ENCODE data around the gene SUMO3. TPM values are rescaled to one million over a fixed set of nuclear protein-coding genes. Genes with fewer than 3 reads are reported as not detected.

Gene SUMO3
- total RNA-seq, 4 donors from 2014 or later, result 62.6 to 88.4 (median 67.4) TPM

DNA sequence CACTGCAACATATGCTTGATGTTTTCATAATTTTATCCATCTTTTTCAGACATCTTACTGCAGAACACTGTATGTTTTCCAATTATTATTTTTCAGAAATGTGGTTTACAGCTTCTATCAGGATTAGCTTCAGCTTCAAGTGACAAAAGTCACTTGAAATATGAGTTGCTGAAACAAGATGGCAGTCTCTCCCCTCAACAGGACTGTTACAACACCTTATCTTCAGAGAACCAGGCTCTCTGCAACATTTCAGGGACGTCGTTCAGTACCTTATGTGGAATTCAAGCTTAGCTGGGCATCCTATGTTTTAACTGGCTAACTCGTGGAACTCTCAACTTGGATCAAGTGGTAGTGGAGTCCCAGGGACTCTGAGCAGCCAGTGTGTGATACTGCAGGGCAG lies 14.2 kb downstream of the SUMO3 start:
- H3K9me3 ChIP-seq, result no peaks in the 10 kb centered on the region

DNA sequence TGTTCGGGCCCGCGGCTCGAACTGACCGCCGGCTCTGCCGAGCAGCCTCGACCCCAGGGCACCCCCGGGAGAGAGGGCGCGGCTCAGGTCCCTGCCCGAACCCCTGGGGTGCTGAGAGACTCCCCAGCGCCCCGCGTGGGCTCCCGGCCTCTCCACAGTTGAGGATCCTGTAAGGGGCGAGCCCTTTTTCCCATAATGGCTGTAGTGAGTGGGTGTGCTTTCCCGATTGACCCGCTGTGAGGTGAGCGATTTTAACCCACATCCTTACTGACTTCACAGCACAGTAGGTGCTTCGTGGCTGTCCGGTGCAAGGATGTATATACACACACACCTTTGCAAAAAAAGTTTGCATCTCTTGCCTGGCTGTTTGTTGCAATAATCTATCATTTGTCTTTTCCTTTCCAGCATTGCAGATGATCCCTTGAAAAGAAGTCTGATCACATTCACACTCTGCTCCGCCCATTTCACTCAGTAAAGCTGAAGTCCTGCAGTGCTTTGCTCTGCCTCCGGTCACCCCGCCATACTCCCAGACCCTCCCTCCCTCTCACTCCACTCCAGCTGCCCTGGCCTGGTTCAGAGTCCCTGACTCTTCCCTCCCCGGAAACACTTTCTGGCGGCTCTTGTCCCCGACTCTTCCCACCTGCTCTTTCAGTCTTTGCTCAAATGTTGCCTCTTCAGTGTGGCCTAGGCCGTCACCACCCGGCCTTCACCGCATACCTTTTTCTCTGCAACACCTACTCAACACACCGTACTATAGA lies 15.3 kb downstream of the SUMO3 start:
- intact Hi-C loops (cut with DNase I; ENCODE audit: low total_unique reads), result loop anchor here (5.0 to 10.0 kb wide), 2 partner anchors 70 to 458 kb away; partner anchors contain the start of gene PTTG1IP
- Histone ChIP-seq H3K9me3 (no peaks in the 10 kb centered on the region), H3K36me3 (no peaks in the 10 kb centered on the region), H3K27ac (peak overlapping the region; percentile 68 to 78), H3K4me1 (peaks cover 8 to 13% of the 10 kb centered on the region in 2 donors), H3K4me3 (peak overlapping the region; percentile 71 to 81), H3K27me3 (no peaks in the 10 kb centered on the region)
- no peak for DNase-seq
- TF ChIP-seq POLR2A (IDR thresholded peaks at IDR 0.05), result no peak
- TF ChIP-seq, protein P1, sequence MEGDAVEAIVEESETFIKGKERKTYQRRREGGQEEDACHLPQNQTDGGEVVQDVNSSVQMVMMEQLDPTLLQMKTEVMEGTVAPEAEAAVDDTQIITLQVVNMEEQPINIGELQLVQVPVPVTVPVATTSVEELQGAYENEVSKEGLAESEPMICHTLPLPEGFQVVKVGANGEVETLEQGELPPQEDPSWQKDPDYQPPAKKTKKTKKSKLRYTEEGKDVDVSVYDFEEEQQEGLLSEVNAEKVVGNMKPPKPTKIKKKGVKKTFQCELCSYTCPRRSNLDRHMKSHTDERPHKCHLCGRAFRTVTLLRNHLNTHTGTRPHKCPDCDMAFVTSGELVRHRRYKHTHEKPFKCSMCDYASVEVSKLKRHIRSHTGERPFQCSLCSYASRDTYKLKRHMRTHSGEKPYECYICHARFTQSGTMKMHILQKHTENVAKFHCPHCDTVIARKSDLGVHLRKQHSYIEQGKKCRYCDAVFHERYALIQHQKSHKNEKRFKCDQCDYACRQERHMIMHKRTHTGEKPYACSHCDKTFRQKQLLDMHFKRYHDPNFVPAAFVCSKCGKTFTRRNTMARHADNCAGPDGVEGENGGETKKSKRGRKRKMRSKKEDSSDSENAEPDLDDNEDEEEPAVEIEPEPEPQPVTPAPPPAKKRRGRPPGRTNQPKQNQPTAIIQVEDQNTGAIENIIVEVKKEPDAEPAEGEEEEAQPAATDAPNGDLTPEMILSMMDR (IDR thresholded peaks at IDR 0.05), result no peak

More for the DNA sequence above, 14.2 kb downstream of the SUMO3 start:
- DNase-seq, result no peak
- Histone ChIP-seq H3K27ac (no peak overlapping the region), H3K4me1 (peaks cover 8 to 13% of the 10 kb centered on the region in 2 donors), H3K36me3 (no peaks in the 10 kb centered on the region), H3K27me3 (no peaks in the 10 kb centered on the region), H3K4me3 (no peak overlapping the region)
- intact Hi-C loops (cut with DNase I; ENCODE audit: low total_unique reads), result loop anchor here (5.0 to 10.0 kb wide), 2 partner anchors 69 to 459 kb away; partner anchors contain the start of gene PTTG1IP
- no peak for TF ChIP-seq POLR2A (IDR thresholded peaks at IDR 0.05)
- TF ChIP-seq, protein P1 (IDR thresholded peaks at IDR 0.05), result no peak

DNA sequence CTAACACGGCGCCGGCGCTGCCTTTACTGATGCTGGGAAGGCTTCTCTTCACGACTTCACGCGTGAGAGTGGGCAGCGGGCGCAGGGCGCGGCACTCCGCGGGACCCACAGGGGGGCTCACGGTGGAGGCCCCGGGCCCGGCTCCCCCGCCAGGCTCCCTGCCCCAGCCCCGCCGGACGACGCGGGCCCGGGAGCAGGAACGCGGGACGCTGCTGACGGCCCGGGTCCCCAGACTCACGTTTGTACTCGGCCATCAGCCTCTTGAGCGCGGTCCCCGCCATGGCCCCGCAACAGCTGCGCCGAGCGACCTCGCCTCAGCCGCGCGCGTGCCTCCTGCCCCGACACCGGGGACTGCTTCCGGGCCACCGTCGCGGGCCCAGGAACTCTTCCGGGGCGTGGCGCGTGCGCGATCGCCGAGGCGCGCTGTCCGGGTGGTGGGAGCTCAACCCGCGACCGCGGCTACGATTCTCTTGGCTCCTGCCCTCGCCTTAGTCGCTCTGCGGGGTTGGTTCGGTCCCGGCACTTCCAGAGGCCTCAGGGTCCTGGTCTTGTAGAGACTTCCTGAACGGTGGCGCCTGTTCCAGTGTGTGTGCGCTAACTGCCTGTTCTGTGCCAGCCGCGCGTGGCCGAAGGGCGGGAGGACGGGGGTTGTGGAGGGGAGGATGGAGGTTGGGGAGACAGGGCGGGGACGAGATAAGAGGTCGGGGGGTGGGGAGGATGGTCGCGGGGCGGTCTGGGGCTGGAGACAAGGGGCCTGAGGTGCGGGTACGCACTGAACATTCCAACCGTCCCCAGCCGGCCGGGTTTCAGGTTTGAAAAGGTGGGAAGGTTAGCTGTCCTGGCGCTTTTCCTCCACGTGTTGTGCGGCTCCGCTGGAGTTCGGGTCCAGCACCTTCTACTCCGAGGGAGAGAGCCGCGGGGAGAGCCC lies 16.1 kb downstream of the SUMO3 start, which contains the start of gene UBE2G2:
Gene UBE2G2 (minus strand): TSS at position 353 of the 928 bp plus-strand sequence. CDS start 72 bp downstream, at position 281.
- Histone ChIP-seq H3K36me3 (no peaks in the 10 kb centered on the region), H3K27ac (peak within 1 kb of the TSS; percentile 68 to 78), H3K4me1 (peaks cover 8 to 13% of the 10 kb centered on the region in 2 donors), H3K9me3 (no peaks in the 10 kb centered on the region), H3K4me3 (peak within 1 kb of the TSS; percentile 71 to 81), H3K27me3 (no peaks in the 10 kb centered on the region)
- peak; percentile 64 to 85 for DNase-seq
- TF ChIP-seq, protein P1 (IDR thresholded peaks at IDR 0.05), result peak in 1 of 4 experiments; percentile 43
- peak; percentile 11 to 72 for TF ChIP-seq POLR2A (IDR thresholded peaks at IDR 0.05)
- intact Hi-C loops (cut with DNase I; ENCODE audit: low total_unique reads), result loop anchor here (5.0 to 10.0 kb wide), 2 partner anchors 71 to 457 kb away; partner anchors contain the start of gene PTTG1IP

DNA sequence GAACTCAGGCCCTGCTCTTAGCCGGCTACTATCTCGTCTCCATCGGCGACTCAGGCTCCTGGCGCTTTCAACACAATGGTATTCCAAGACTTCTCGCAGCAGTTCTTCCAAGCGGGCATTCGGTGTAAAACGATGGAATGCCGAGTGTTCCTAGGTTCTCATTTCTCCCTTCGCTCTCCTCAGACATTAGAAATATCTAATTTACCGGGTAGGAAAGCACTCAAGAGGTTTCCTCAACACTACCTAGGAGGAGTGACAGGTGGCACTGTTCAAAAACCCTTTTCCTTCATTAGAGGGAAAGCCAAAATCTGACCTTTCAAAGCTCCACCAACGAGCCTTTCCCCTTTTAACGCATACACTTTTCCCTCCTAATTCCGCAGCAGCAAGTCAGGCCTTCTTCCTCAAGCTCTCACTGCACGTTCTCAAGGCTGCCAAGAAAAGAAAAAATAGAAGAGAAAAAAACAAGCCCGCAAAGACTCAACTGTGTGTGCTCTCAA lies 16.8 kb downstream of the SUMO3 start:
- H3K4me3 ChIP-seq, result peak overlapping the region; percentile 71 to 81
- no peaks in the 10 kb centered on the region for H3K36me3 ChIP-seq
- H3K9me3 ChIP-seq, result no peaks in the 10 kb centered on the region
- no peaks in the 10 kb centered on the region for H3K27me3 ChIP-seq
- no peak for DNase-seq
- H3K27ac ChIP-seq, result peak overlapping the region; percentile 68 to 78
- peaks cover 8 to 13% of the 10 kb centered on the region in 2 donors for H3K4me1 ChIP-seq
- no peak for TF ChIP-seq POLR2A (IDR thresholded peaks at IDR 0.05)
- intact Hi-C loops (cut with DNase I; ENCODE audit: low total_unique reads), result loop anchor here (5.0 to 10.0 kb wide), 2 partner anchors 71 to 456 kb away; partner anchors contain the start of gene PTTG1IP

DNA sequence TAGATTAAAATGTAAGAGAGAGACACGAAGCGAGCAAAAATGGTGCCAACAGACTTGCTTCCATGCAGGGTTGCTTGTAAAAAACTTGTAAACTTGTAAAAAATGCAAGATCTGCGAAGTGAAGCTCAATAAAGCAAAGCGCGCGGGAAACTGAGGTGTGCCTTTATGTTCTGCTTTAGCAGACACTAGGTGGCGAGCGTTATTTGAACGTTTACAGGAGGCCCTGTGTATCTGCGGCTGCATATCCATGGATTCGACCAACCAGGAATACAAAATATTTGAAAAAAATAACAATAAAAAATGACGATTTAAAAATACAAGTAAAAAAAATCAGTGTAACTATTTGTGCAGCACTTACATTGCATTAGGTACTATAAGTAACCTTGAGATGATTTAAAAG lies 17.8 kb downstream of the SUMO3 start:
- TF ChIP-seq POLR2A (IDR thresholded peaks at IDR 0.05), result no peak
- TF ChIP-seq, protein P1 (IDR thresholded peaks at IDR 0.05), result peak in 2 of 4 experiments; percentile 9 to 18
- H3K27me3 ChIP-seq, result no peaks in the 10 kb centered on the region
- no peak overlapping the region for H3K27ac ChIP-seq
- no peak for DNase-seq
- no peaks in the 10 kb centered on the region for H3K9me3 ChIP-seq
- intact Hi-C loops (cut with DNase I; ENCODE audit: low total_unique reads), result loop anchor here (5.0 to 10.0 kb wide), 2 partner anchors 72 to 455 kb away; partner anchors contain the start of gene PTTG1IP
- peaks cover 8 to 13% of the 10 kb centered on the region in 2 donors for H3K4me1 ChIP-seq
- H3K36me3 ChIP-seq, result no peaks in the 10 kb centered on the region
- H3K4me3 ChIP-seq, result no peak overlapping the region
